H9 (cell line): ENCODE data around the gene CACNB4. TPM values are rescaled to one million over a fixed set of nuclear protein-coding genes. Genes with fewer than 3 reads are reported as not detected.

Source experiments
- DNase-seq: peaks from one replicate; pipeline ENCODE4 v3.0.0-alpha.2; 2017
- H2AFZ ChIP-seq: one replicate; pipeline ENCODE4 v1.6.1; 2013; ENCODE audit warnings: mild to moderate bottlenecking, low read length, control low read depth, moderate library complexity
- H2AK5ac ChIP-seq: 2 replicates; pipeline ENCODE4 v1.6.1; 2013; ENCODE audit warnings: low read length, control low read depth, mixed read lengths; ENCODE audit not compliant: insufficient read length
- H2BK120ac ChIP-seq: one replicate; pipeline ENCODE4 v1.6.1; 2013; ENCODE audit warnings: low read depth, mild to moderate bottlenecking, low read length, control low read depth, inconsistent platforms; ENCODE audit not compliant: poor library complexity, severe bottlenecking
- H2BK12ac ChIP-seq: 2 replicates; pipeline ENCODE4 v1.6.1; 2013; ENCODE audit warnings: low read length, control low read depth, mixed read lengths, low read depth; ENCODE audit not compliant: insufficient read length
- H2BK15ac ChIP-seq: 2 replicates; pipeline ENCODE4 v1.6.1; 2013; ENCODE audit warnings: low read depth, low read length, control low read depth
- H2BK20ac ChIP-seq: one replicate; pipeline ENCODE4 v1.6.1; 2013; ENCODE audit warnings: low read depth, mild to moderate bottlenecking, low read length, control low read depth, inconsistent platforms; ENCODE audit not compliant: poor library complexity, severe bottlenecking
- H2BK5ac ChIP-seq: 2 replicates; pipeline ENCODE4 v1.6.1; 2013; ENCODE audit warnings: low read length, control low read depth, mixed read lengths; ENCODE audit not compliant: insufficient read length
- H3K14ac ChIP-seq: 2 replicates; pipeline ENCODE4 v1.6.1; 2013; ENCODE audit warnings: low read length, control low read depth; ENCODE audit not compliant: insufficient read depth
- H3K18ac ChIP-seq: 2 replicates; pipeline ENCODE4 v1.6.1; 2013; ENCODE audit warnings: low read depth, mild to moderate bottlenecking, mixed read lengths, low read length, control low read depth; ENCODE audit not compliant: insufficient read length
- H3K23ac ChIP-seq: 2 replicates; pipeline ENCODE4 v1.6.1; 2013; ENCODE audit warnings: low read length, control low read depth, mixed read lengths, low read depth; ENCODE audit not compliant: insufficient read length
- H3K23me2 ChIP-seq: 2 replicates; pipeline ENCODE4 v1.6.1; 2013; ENCODE audit warnings: low read depth, mild to moderate bottlenecking, mixed read lengths, low read length, control low read depth; ENCODE audit not compliant: insufficient read length, poor library complexity, severe bottlenecking
- H3K27ac ChIP-seq: 2 replicates; pipeline ENCODE4 v1.5.1; 2013; ENCODE audit warnings: low read length, control low read depth, mixed read lengths, low read depth; ENCODE audit not compliant: insufficient read length
- H3K27me3 ChIP-seq: 2 replicates; pipeline ENCODE4 v1.6.1; 2013; ENCODE audit warnings: low read length, control low read depth, inconsistent platforms; ENCODE audit not compliant: insufficient read depth
- H3K4ac ChIP-seq: 2 replicates; pipeline ENCODE4 v1.6.1; 2013; ENCODE audit warnings: low read depth, mild to moderate bottlenecking, control low read depth, inconsistent platforms, low read length, moderate library complexity
- H3K4me1 ChIP-seq: 2 replicates; pipeline ENCODE4 v1.6.1; 2013; ENCODE audit warnings: low read length, control low read depth, inconsistent platforms; ENCODE audit not compliant: insufficient read depth
- H3K4me2 ChIP-seq: 2 replicates; pipeline ENCODE4 v1.6.1; 2013; ENCODE audit warnings: low read length, control low read depth, mixed read lengths; ENCODE audit not compliant: insufficient read length, insufficient read depth
- H3K56ac ChIP-seq: 2 replicates; pipeline ENCODE4 v1.6.1; 2013; ENCODE audit warnings: low read depth, mild to moderate bottlenecking, mixed read lengths, low read length, control low read depth; ENCODE audit not compliant: insufficient read length
- H3K79me1 ChIP-seq: 2 replicates; pipeline ENCODE4 v1.6.1; 2013; ENCODE audit warnings: low read depth, mild to moderate bottlenecking, moderate library complexity, low read length, control low read depth, inconsistent platforms; ENCODE audit not compliant: insufficient read depth, poor library complexity, severe bottlenecking
- H3K79me2 ChIP-seq: 2 replicates; pipeline ENCODE4 v1.6.1; 2013; ENCODE audit warnings: low read length, control low read depth, inconsistent platforms; ENCODE audit not compliant: insufficient read depth
- H3K9ac ChIP-seq: 2 replicates; pipeline ENCODE4 v1.6.1; 2013; ENCODE audit warnings: low read length, control low read depth, mixed read lengths; ENCODE audit not compliant: insufficient read length; ENCODE audit errors: extremely low read depth
- H3K9me3 ChIP-seq: one replicate; pipeline ENCODE4 v1.6.1; 2013; ENCODE audit warnings: low read depth, low read length, inconsistent platforms; ENCODE audit not compliant: control insufficient read depth
- H3T11ph ChIP-seq: one replicate; pipeline ENCODE4 v1.6.1; 2013; ENCODE audit warnings: mild to moderate bottlenecking, low read length, control low read depth, inconsistent platforms
- H4K20me1 ChIP-seq: one replicate; pipeline ENCODE4 v1.6.1; 2013; ENCODE audit not compliant: control insufficient read depth, insufficient read length, insufficient read depth
- H4K5ac ChIP-seq: 2 replicates; pipeline ENCODE4 v1.6.1; 2013; ENCODE audit warnings: low read depth, mild to moderate bottlenecking, mixed read lengths, low read length, control low read depth; ENCODE audit not compliant: insufficient read length
- H4K8ac ChIP-seq: replicated peaks from 2 replicates; pipeline ENCODE4 v1.6.1; 2013; ENCODE audit warnings: low read length, control low read depth, mixed read lengths, low read depth; ENCODE audit not compliant: insufficient read length
- H4K91ac ChIP-seq: 2 replicates; pipeline ENCODE4 v1.6.1; 2013; ENCODE audit warnings: low read depth, mild to moderate bottlenecking, moderate library complexity, mixed read lengths, low read length, control low read depth; ENCODE audit not compliant: insufficient read length
- H3K27ac Mint-ChIP-seq, 3 experiments: 2 replicates in 2 of 3; 3 replicates in 1 of 3; pipeline ENCODE4 v1.8.0; 2020 to 2021; ENCODE audit warnings: mixed read lengths in 3 of 3, mild to moderate bottlenecking in 1 of 3, moderate library complexity in 1 of 3
- H3K27me3 Mint-ChIP-seq: 2 replicates; pipeline ENCODE4 v1.8.0; 2021; ENCODE audit warnings: low read depth, mild to moderate bottlenecking, moderate library complexity, mixed read lengths
- H3K36me3 Mint-ChIP-seq, 3 experiments: 2 replicates in 2 of 3; 3 replicates in 1 of 3; pipeline ENCODE4 v1.8.0; 2020 to 2021; ENCODE audit warnings: low read depth in 3 of 3, mixed read lengths in 3 of 3; ENCODE audit not compliant: insufficient read depth in 1 of 3
- H3K4me1 Mint-ChIP-seq, 2 experiments: 2 replicates each; pipeline ENCODE4 v1.8.0; 2020; ENCODE audit warnings: mixed read lengths in 2 of 2
- H3K4me3 Mint-ChIP-seq, 2 experiments: 2 replicates in 1 of 2; 3 replicates in 1 of 2; pipeline ENCODE4 v1.8.0; 2020 to 2021; ENCODE audit warnings: mild to moderate bottlenecking in 2 of 2, mixed read lengths in 2 of 2, moderate library complexity in 1 of 2
- H3K9me3 Mint-ChIP-seq, 2 experiments: 2 replicates in 1 of 2; 3 replicates in 1 of 2; pipeline ENCODE4 v1.8.0; 2020; ENCODE audit warnings: mild to moderate bottlenecking in 2 of 2, mixed read lengths in 2 of 2, moderate library complexity in 1 of 2
- CTCF ChIP-seq: fragments of 200-600 bp; sonication (generic); conservative IDR thresholded peaks from 3 replicates; pipeline ENCODE4 v1.8.0; 2021; ENCODE audit warnings: antibody characterized with exemption, mild to moderate bottlenecking
- WGBS: extraction: QIAGEN DNeasy Blood & Tissue Kit; methylation state at CpG from one replicate; pipeline ENCODE4 v1.1.7; 2013; ENCODE audit warnings: missing lambda C conversion rate, low lambda C conversion rate, mixed read lengths; ENCODE audit not compliant: insufficient read length; ENCODE audit errors: extremely low coverage; 5-methylcytosine and 5-hydroxymethylcytosine counted together
- total RNA-seq: library from RNA; stranded (reverse); gene quantifications from 2 replicates; pipeline ENCODE4 v1.2.1, GENCODE V29; 2021

The CACNB4 gene
- total RNA-seq, 1 experiment from 2014 or later = 1.4 TPM

GRCh38 chr2:152120430-152120829 is 21.6 kb upstream of the CACNB4 start:
- H2AK5ac ChIP-seq = no peak overlapping the region
- no peak overlapping the region for H3K4ac ChIP-seq
- Mint-ChIP-seq H3K27ac (peak overlapping the region in 1 of 3 experiments; percentile 70; a peak in 1 of 7 replicates), H3K27me3 (no peaks in the 10 kb centered on the region), H3K4me1 (peaks cover 7 to 10% of the 10 kb centered on the region in 2 experiments), H3K9me3 (no peaks in the 10 kb centered on the region; a peak in 1 of 5 replicates), H3K4me3 (no peak overlapping the region), H3K36me3 (peaks cover 0 to 5% (median 0%) of the 10 kb centered on the region in 3 experiments; a peak in 1 of 7 replicates)
- no peak for TF ChIP-seq CTCF
- H2BK15ac ChIP-seq = no peak overlapping the region
- no peaks in the 10 kb centered on the region for H3K27me3 ChIP-seq
- H2BK12ac ChIP-seq = no peak overlapping the region
- no peak overlapping the region for H4K5ac ChIP-seq
- no peak overlapping the region for H3K18ac ChIP-seq
- no peaks in the 10 kb centered on the region for H3K79me2 ChIP-seq
- no peak overlapping the region for H4K8ac ChIP-seq
- no CpG with 5 or more reads among the region's 1 CpG for WGBS
- no peak overlapping the region for H3K4me2 ChIP-seq
- H2AFZ ChIP-seq = no peak overlapping the region
- no peak overlapping the region for H3K56ac ChIP-seq
- no peak overlapping the region for H3K23ac ChIP-seq
- H3K79me1 ChIP-seq = no peaks in the 10 kb centered on the region
- DNase-seq = no peak
- H3K14ac ChIP-seq = no peak overlapping the region
- H4K20me1 ChIP-seq = no peaks in the 10 kb centered on the region
- no peaks in the 10 kb centered on the region for H3K9me3 ChIP-seq
- H3K9ac ChIP-seq = no peak overlapping the region
- H4K91ac ChIP-seq = no peak overlapping the region
- no peak overlapping the region for H2BK120ac ChIP-seq
- no peaks in the 10 kb centered on the region for H3K4me1 ChIP-seq
- no peak overlapping the region for H2BK20ac ChIP-seq
- no peak overlapping the region for H3T11ph ChIP-seq
- H3K27ac ChIP-seq = no peak overlapping the region
- H2BK5ac ChIP-seq = no peak overlapping the region
- no peaks in the 10 kb centered on the region for H3K23me2 ChIP-seq
